ENCODE results near the gene TMEM37. TPM values are rescaled to one million over a fixed set of nuclear protein-coding genes. Genes with fewer than 3 reads are reported as not detected.
A peak's percentile ranks its signal among the peaks of the same experiment; 100 is the strongest.
"Not testable (repeated sequence)": the region's sequence is repeated elsewhere in the genome, so short reads cannot be mapped to it uniquely, and the experiment has no call there.

Gene TMEM37, protein sequence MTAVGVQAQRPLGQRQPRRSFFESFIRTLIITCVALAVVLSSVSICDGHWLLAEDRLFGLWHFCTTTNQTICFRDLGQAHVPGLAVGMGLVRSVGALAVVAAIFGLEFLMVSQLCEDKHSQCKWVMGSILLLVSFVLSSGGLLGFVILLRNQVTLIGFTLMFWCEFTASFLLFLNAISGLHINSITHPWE
- total RNA-seq (2014; rRNA removed; shearing (Covaris generic)) = not detected in 2 replicates
- not detected in 2 replicates for polyA plus RNA-seq (2015; cell fraction: cytosol; rRNA removed)
- not detected in 2 replicates for polyA plus RNA-seq (2015; cell fraction: nucleus; rRNA removed)

DNA sequence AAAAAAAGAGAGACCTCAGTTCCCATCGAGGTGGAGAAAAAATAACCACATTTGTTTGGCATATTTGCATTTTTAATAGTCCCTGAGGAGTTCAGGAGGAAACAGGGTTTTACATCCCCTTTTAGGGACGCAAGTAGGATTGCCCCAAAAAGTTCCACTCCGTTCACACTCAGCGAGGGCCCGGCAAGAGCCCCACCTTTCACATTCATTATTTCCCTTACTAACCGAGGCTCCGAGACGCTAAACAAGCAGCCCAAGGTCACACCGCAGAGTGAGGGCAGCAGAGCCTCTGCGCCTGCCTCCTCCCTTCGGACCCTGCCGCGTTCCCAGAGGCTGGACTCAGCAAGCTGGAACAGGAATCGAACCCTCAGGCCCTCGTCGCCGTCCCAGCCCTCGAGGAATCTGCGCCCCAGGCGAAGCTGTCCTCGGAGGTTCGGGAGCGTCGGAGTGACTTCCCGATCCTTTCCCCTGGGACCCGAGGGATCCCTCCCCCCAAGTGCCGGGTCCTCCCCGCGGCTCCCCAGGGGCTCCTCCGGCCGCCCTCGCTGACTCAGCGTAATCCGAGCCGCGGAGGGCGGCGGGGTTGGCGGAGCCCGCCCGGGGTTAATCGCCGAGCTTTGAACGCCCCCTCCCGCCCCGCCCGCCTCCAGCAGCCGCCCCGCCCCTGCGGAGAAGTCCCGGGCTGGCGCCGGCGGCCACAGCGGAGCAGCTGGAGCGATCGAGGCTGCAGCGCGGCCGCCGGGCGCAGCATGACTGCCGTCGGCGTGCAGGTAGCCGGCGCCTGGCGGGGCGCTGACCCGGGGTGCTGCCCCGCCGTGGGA, at the start of gene TMEM37:
TSS of gene TMEM37 (plus strand) at position 700 of the 821 bp plus-strand sequence. CDS start at position 750, 50 bp downstream.
- in situ Hi-C loops (cut with HindIII; ENCODE audit: low pct_unique_long_range_greater_than_20kb, low sequenced_read_pairs) = no loop called here
- no peak for DNase-seq (ENCODE audit: low read depth, low spot score)

DNA sequence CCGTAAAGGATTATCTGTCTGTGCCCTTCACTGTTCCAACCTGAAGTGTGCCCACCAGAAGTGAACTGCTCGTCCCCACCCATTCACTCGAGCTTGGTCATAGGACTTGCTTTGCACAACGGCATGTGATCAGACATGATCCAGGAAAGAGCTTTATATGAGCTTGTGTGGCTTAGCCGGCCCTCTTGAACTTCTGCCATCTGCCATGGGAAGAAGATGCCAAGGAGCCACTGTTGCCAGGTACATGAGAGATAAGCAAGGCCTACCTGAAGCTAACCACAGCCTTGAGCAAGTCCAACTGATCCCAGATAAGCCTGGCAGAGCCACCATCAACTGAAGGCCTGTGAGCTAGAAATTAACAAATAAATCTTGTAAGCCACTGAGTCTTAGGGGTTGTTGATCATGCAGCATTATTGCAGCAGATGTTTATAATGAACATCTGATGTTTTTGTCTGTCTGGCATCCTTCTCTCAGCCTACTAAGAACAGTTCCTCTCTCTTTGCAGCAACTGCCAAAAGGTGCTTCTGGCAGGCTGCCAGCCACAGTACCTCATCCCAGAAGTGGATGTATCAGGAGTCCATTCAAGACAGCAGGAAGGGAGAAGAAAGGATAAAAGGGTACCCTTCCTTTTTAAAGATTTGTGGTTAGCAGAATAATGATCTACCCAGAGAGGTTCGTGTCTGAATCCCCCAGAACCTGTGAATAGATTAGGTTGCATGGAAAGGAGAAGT, 48.1 kb upstream of the TMEM37 start:
- DNase-seq (ENCODE audit: low read depth, low spot score) = no peak
- in situ Hi-C loops (cut with HindIII; ENCODE audit: low pct_unique_long_range_greater_than_20kb, low sequenced_read_pairs) = no loop called here

DNA sequence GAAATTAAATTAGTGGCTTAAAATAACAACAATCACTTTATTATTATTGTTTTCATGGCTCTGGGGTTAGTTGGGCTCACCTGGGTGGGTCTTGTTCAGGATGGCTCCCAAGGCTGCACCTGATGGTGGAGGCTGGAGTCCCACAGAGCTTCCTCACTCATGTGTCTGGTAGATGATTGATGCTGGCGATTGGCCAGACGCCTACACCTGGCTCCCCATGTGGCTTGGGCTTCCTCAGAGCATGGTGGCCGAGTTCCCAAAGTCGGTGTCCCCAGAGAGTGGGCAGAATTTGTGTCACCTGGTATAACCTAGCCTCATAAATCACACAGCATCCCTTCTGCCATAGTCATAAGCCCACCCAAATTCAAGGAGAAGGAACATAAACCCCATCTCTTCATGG, 46.7 kb upstream of the TMEM37 start:
- in situ Hi-C loops (cut with HindIII; ENCODE audit: low pct_unique_long_range_greater_than_20kb, low sequenced_read_pairs) = no loop called here
- no peak for DNase-seq (ENCODE audit: low read depth, low spot score)

DNA sequence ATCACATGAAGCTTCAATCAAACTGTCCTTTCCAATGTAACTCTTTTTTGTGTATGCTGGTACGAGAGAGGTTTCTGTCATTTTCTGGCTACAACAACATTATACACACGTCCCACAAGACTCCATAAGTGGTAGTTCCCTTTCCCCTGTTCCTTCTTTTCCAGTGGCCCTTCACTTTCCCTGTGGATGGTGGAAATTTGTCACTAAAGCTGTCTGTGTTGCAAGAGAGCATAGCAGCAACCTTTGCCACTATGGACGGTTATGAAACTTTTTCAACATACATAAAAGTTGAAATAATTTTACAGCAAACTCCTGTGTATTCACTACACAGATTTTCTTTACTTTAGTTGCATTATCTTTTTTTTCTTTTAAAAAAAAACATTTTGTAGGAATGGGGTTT, 46.2 kb upstream of the TMEM37 start:
- in situ Hi-C loops (cut with HindIII; ENCODE audit: low pct_unique_long_range_greater_than_20kb, low sequenced_read_pairs) = no loop called here
- no peak for DNase-seq (ENCODE audit: low read depth, low spot score)

DNA sequence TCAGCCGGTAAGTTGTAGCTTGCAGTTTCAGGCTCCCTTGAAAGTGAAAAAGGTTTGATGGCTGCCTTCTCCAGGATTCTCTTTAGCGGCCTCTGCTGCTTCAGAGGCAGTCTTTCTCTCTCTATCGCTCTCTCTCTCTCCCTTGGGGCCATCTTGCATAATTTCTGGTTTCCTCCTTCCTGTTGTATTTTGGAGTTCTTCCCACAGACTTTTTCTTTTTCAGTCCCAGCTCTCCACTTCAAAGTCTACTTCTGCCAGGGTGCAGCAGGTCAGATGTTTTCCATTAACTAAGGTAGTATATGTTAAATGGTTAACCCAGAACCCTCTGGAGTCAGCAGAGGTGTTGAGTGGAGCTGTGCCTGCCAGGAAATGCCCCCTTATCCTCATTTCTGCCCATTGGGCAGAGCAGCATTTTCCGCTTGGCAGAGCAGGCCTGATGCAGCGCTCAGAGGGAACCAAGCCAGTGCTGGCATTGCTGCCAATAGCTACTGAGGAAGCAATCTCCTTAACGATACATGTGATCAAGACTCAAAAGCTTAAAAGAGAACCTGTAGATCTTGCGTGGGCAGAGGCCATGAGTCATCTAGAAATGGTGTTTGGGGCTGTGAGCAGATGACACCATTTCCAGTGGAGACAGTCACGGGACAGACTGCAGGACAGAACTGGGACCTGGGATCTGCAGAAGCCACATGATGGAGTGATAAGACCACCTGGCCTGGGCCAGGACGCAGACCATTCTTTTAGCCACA, 44.1 kb upstream of the TMEM37 start:
- DNase-seq (ENCODE audit: low read depth, low spot score) = peak; percentile 84
- in situ Hi-C loops (cut with HindIII; ENCODE audit: low pct_unique_long_range_greater_than_20kb, low sequenced_read_pairs) = no loop called here

DNA sequence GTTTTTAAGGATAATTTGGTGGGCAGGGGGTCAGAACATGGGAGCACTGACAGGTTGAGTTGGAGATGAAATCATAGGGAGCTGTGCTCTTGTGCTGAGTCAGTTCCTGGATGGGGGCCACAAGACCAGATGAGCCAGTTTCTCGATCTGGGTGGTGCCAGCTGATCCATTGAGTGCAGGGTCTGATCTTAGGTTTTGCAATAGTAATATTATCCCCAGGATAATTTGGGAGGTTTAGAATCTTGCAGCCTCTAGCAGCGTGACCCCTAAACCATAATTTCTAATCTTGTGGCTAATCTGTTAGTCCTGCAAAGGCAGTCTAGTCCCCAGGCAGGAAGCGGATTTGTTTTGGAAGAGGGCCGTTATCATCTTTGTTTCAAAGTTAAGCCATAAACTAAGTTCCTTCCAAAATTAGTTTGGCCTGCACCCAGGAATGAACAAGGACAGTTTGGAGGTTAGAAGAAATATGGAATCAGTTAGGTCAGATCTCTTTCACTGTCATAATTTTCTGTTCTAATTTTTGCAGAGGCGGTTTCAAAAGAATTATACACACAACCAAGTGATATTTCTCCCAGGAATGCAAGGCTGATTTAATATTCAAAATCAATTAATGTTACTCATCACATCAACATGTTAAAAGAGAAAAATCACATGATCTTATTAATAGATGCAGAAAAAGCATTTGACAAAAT, 41.9 kb upstream of the TMEM37 start:
- in situ Hi-C loops (cut with HindIII; ENCODE audit: low pct_unique_long_range_greater_than_20kb, low sequenced_read_pairs) = no loop called here
- no peak for DNase-seq (ENCODE audit: low read depth, low spot score)

DNA sequence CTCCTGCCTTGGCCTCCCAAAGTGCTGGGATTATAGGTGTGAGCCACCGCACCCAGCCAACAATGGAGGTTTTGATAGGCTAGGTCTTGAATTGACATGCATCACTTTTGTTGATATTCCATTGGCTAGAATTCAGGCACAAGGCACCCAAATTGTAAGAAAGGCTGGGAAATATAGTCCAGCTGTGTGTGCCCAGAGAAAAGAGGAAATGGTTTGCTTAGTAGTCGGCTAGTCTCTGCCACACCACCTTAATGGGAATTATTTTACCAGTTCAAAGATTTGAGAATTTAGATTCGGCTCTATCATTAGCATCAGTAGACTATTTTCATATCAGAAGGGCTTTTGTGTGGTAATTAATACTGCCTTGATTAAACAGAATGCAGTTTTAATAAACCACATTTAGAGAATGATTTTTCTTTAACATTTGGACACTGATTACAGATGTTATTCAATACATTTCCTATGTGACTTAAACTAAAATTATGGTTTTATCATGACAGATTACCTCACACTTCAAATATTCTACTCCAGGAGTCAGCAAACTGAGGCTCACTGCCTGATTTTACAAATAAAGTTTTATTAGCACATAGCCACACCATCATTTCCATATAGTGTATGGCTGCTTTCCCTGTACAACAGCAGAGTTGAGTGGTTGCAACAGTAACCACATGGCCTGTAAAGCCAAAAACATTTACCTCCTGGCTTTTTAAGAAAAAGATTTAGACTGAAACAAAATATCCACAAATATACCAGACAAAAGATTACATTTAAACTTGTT, 37.5 kb upstream of the TMEM37 start:
- in situ Hi-C loops (cut with HindIII; ENCODE audit: low pct_unique_long_range_greater_than_20kb, low sequenced_read_pairs) = no loop called here
- no peak for DNase-seq (ENCODE audit: low read depth, low spot score)

DNA sequence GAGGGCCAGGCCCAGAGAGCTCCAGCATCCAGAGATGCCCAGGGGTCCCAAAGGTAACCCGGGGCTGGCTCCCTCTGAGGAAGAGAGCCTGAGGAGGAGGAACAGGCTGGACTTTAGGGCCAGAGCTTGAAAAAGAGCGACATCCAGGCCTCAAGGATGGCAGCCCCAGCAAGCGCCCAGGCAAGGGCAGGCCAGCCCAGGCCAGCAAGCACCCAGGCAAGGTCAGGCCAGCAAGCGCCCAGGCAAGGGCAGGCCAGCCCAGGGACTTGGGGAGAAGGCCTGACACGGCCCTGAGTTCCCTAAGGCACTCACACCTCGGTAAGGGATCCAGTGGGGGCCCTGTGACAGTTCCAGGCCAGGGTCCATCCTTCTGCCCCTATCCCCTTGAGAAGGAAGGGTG, 34.5 kb upstream of the TMEM37 start:
- no peak for DNase-seq (ENCODE audit: low read depth, low spot score)
- in situ Hi-C loops (cut with HindIII; ENCODE audit: low pct_unique_long_range_greater_than_20kb, low sequenced_read_pairs) = no loop called here

DNA sequence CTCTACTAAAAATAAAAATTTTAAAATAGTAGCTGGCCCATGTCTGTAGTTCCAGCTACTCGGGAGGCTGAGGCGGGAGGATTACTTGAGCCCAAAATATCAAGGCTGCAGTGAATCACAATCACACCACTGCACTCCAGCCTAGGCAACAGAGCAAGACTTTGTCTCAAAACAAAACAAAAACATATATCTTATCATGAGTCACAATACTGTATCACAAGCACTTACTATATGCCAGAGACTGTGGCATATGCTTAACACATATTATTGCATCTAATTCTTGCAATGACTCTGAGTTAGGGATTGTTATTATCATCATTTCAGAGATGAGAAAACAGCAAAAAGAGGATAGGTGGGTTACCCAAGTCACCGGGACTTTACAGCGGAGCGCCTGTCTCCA, 29.5 kb upstream of the TMEM37 start:
- in situ Hi-C loops (cut with HindIII; ENCODE audit: low pct_unique_long_range_greater_than_20kb, low sequenced_read_pairs) = no loop called here

DNA sequence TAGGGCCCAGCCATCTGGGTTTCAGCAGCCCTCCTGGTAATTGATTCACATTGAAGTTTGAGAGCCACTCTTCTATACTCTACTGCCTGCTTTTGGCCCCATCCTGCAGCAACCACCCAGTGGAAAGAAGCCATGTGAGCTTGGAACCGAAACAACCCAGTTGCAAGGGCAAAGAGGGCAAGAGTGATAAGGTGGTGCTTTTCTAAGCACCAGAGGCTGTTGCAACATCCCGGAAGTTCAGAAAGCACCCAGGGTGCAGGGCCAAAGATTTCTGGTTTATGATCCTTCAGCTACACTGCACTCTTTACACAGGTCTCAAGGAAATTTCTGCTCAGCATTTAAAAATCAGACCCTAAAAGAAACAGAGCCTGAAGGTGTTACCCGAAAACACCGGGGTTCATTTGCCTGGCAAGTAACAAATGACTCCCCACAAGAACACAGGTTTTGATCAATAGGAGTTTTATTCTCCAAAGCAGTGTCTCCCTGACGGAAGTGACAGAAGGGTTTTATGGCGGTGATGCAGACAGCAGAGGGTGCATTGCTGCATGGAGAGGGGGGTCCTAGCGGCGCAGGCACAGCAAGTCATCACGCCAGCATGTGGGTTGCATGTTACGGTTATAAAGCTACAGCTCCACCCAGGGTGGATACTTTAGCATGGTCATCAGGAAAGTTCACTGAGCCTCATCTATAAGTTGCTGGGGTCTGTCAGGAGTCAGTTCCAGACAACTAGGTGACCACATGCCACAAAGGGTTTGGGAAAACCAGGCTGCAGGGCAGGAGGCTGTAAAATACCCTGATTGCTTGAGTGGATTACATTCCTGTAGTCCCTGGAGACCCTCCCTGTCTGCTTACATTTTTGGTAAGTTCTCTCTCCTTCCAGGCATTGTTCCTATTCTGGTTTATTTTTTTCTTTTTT, 28.8 kb upstream of the TMEM37 start:
- in situ Hi-C loops (cut with HindIII; ENCODE audit: low pct_unique_long_range_greater_than_20kb, low sequenced_read_pairs) = no loop called here
- no peak for DNase-seq (ENCODE audit: low read depth, low spot score)

More for the DNA sequence above, 29.5 kb upstream of the TMEM37 start:
- no peak for DNase-seq (ENCODE audit: low read depth, low spot score)

DNA sequence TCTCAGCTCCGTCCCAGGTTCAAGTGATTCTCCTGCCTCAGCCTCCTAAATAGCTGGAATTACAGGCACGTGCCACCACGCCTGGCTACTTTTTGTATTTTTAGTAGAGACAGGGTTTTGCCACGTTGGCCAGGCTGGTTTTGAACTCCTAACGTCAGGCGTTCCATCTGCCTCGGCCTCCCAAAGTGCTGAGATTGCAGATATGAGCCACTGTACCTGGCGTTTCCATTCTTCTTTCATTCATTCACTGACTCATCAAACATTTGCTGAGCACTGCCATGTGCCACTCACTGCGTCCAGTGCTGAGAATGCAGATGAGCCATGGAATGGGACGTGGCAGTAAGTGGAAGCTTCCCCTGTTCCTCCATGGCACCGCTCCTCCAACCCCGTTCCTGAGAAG, 28.0 kb upstream of the TMEM37 start:
- DNase-seq (ENCODE audit: low read depth, low spot score); in situ Hi-C loops (cut with HindIII; ENCODE audit: low pct_unique_long_range_greater_than_20kb, low sequenced_read_pairs): not testable (repeated sequence)

DNA sequence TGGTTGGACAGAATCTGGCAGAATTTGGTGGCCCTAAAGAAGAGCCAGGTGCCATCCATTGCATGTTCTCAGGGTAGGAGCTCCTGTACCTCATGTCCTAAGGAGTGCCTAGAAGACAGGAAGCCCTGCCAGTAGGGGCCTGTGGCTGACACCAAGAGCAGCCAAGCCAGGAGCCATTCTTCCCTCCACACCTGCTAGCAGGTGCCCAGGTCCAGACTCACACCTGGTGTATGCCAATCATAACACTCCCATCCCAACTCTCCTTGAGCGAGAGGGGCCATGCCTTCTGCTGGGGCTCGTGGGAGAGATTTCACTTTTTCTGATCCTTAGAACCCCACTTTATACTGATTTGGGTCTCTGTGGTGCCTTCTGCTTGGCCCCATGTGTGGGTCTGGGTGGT, 26.5 kb upstream of the TMEM37 start:
- no peak for DNase-seq (ENCODE audit: low read depth, low spot score)
- in situ Hi-C loops (cut with HindIII; ENCODE audit: low pct_unique_long_range_greater_than_20kb, low sequenced_read_pairs) = no loop called here

DNA sequence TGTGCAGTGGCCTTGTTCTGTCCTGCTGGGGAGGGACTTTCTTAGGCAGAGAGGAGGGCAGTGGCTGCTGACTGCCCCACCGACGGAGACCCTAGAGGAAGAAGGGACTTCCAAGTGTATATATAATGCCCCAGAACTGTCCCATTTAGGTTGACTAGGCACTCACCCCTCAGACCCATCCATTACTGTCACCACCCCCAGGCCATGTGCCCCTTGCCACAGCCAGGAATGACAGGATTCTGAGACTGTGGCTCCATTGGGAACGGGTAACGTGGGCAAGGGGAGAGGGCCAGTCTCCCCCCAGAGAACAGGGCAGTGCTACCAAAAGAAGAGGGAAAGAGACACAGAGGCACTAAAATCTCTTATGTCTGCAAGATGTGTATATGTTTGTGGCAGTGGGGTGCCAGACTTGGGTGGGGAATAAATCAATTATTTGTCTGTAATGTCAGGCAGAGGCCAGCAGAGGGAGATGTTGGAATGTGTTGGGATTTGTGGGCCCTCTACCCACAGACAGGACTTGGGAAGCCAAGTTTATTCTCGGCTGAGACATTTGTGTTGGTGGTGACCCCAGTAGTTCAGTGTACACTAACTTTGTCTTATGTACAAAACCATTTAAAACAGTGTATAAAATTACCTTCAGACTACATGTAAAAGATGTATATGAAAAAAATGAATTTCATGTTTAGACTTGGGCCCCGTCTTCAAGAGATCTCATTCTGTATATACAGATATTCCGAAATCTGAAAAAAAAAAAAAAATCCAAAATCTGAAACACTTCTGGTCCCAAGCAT, 24.0 kb upstream of the TMEM37 start:
- in situ Hi-C loops (cut with HindIII; ENCODE audit: low pct_unique_long_range_greater_than_20kb, low sequenced_read_pairs) = no loop called here
- peak; percentile 67 for DNase-seq (ENCODE audit: low read depth, low spot score)

DNA sequence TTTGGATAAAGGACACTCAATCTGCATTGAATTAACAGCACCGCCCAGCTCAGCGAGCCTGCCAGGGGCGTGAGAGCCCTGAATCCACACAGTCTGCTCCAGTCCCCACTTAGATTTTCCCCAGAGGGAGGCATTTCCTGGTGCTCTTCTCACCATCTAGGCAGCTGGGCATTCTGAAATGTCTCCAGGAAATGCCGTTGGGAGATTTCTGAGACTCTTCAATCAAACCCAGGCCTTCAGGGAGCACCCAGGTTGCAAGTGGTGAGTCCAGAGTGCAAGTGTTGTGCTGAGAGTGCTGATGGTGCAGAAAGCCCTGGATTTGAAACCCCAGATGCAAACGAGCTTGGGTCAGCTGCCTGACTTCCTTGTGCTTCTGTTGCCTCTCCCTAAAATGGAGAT, 23.4 kb upstream of the TMEM37 start:
- DNase-seq (ENCODE audit: low read depth, low spot score) = no peak
- in situ Hi-C loops (cut with HindIII; ENCODE audit: low pct_unique_long_range_greater_than_20kb, low sequenced_read_pairs) = no loop called here

DNA sequence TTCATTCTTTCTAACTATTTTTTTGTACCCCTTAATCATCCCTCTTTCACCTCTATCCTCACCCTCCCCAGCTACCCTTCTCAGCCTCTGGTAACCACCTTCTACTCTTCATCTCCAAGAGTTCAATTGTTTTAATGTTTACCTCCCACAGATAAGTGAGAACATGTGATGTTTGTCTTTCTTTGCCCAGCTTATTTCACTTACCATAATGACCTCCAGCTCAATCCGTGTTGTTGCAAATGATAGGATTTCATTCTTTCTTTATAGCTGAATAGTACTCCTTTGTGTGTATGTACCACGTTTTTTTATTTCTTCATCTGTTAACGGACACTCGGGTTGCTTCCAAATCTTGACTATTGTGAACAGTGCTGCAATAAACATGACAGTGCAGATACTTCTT, 22.1 kb upstream of the TMEM37 start:
- peak; percentile 22 for DNase-seq (ENCODE audit: low read depth, low spot score)
- in situ Hi-C loops (cut with HindIII; ENCODE audit: low pct_unique_long_range_greater_than_20kb, low sequenced_read_pairs) = no loop called here

Data from SK-MEL-5 (cell line).